HCT116 (cell line): Measurements from ENCODE around the gene TMEM256. TPM values are rescaled to one million over a fixed set of nuclear protein-coding genes. Genes with fewer than 3 reads are reported as not detected.

Source experiments
- ATAC-seq: fragments of 200-7000 bp; cut with Tn5 transposase; 2 replicates; pipeline ENCODE4 v1.9.1; 2020; ENCODE audit warnings: mild to moderate bottlenecking, moderate library complexity
- BruUV-seq: library from RNA; stranded (reverse); fragments of 400-500 nt; replicated peaks from 2 replicates; lab custom pipeline; 2021; lab: Mats Ljungman, UMichigan
- CTCF ChIA-PET: fragments of 300-600 bp; sonication (Branson Sonifier 250); formaldehyde crosslinking; loops from one replicate; lab custom pipeline; 2021; ENCODE audit warnings: antibody characterized with exemption; lab: Charles Lee
- POLR2A ChIA-PET: fragments of 300-600, 350-600 bp; sonication (Branson Sonifier 250); formaldehyde crosslinking; loops from one replicate; lab custom pipeline; 2021; ENCODE audit warnings: antibody characterized with exemption; lab: Charles Lee
- RAD21 ChIA-PET, 2 experiments: fragments of 300-600 bp; sonication (Branson Sonifier 250); formaldehyde crosslinking; loops; one replicate each; lab custom pipeline; 2023; ENCODE audit warnings: low total read pairs in 2 of 2; ENCODE audit not compliant: uncharacterized antibody in 2 of 2, unreplicated experiment in 2 of 2, low non-redundant PET in 1 of 2; lab: Charles Lee
- DNase-seq: peaks from one replicate; pipeline ENCODE4 v3.0.0-alpha.2; 2010; ENCODE audit warnings: low read depth, low spot score
- H2AFZ ChIP-seq: fragments of 200-600 bp; shearing (Covaris generic), sonication (generic); 2 replicates; pipeline ENCODE4 v1.6.1; 2017; ENCODE audit warnings: low read depth, mixed run types, mixed read lengths, antibody characterized with exemption, low read length; ENCODE audit not compliant: poor library complexity, severe bottlenecking
- H3K27ac ChIP-seq: 2 replicates; pipeline ENCODE4 v1.5.1; 2012; ENCODE audit warnings: low read depth, low read length
- H3K27me3 ChIP-seq: fragments of 200-600 bp; sonication (generic); 2 replicates; pipeline ENCODE4 v1.6.1; 2016; ENCODE audit warnings: mixed run types, low read length, mixed read lengths; ENCODE audit not compliant: insufficient read depth
- H3K36me3 ChIP-seq, 2 experiments: fragments of 200-500 bp in 1 of 2; fragments of 200-600 bp in 1 of 2; sonication (Bioruptor generic) in 1 of 2; sonication (generic) in 1 of 2; 2 replicates each; pipeline versions ENCODE4 v1.5.1 to v1.6.1; 2014 to 2016; ENCODE audit warnings: low read length in 2 of 2, inconsistent platforms in 1 of 2, mixed read lengths in 1 of 2, mixed run types in 1 of 2; ENCODE audit not compliant: insufficient read depth in 2 of 2, control insufficient read depth in 1 of 2
- H3K4me1 ChIP-seq, 2 experiments: fragments of 200-600 bp in 1 of 2; sonication (generic) in 1 of 2; 2 replicates each; pipeline versions ENCODE4 v1.5.1 to v1.6.1; 2012 to 2017; ENCODE audit warnings: low read length in 2 of 2, inconsistent platforms in 1 of 2, mild to moderate bottlenecking in 1 of 2, mixed read lengths in 1 of 2, mixed run types in 1 of 2, moderate library complexity in 1 of 2; ENCODE audit not compliant: insufficient read depth in 2 of 2, control insufficient read depth in 1 of 2
- H3K4me2 ChIP-seq: fragments of 200-600 bp; sonication (generic); 2 replicates; pipeline ENCODE4 v1.6.1; 2017; ENCODE audit warnings: mixed run types, low read length, mixed read lengths
- H3K4me3 ChIP-seq, 2 experiments: fragments of 200-600 bp in 1 of 2; sonication (generic) in 1 of 2; replicated peaks in 1 of 2; 2 replicates each; pipeline ENCODE4 v1.5.1; 2011 to 2016; ENCODE audit warnings: low read length in 2 of 2, control low read depth in 1 of 2, low read depth in 1 of 2, mild to moderate bottlenecking in 1 of 2, mixed read lengths in 1 of 2, mixed run types in 1 of 2
- H3K79me2 ChIP-seq: fragments of 200-600 bp; sonication (generic); 2 replicates; pipeline ENCODE4 v1.6.1; 2017; ENCODE audit warnings: mild to moderate bottlenecking, mixed run types, low read length, moderate library complexity, mixed read lengths; ENCODE audit not compliant: insufficient read depth
- H3K9ac ChIP-seq: fragments of 200-600 bp; sonication (generic); 2 replicates; pipeline ENCODE4 v1.6.1; 2016; ENCODE audit warnings: low read length, mixed read lengths
- H3K9me2 ChIP-seq: fragments of 200-600 bp; sonication (generic), shearing (Covaris generic); 2 replicates; pipeline ENCODE4 v1.6.1; 2017; ENCODE audit warnings: mixed run types, mild to moderate bottlenecking, moderate library complexity; ENCODE audit not compliant: insufficient read depth
- H3K9me3 ChIP-seq, 2 experiments: fragments of 200-500 bp in 1 of 2; fragments of 200-600 bp in 1 of 2; sonication (Bioruptor generic) in 1 of 2; sonication (generic) in 1 of 2; 2 replicates each; pipeline ENCODE4 v1.6.1; 2014 to 2017; ENCODE audit warnings: low read length in 2 of 2, mixed read lengths in 2 of 2, inconsistent platforms in 1 of 2, low read depth in 1 of 2, mild to moderate bottlenecking in 1 of 2, mixed run types in 1 of 2, moderate library complexity in 1 of 2; ENCODE audit not compliant: control insufficient read depth in 1 of 2, insufficient read depth in 1 of 2
- H4K20me1 ChIP-seq: fragments of 200-600 bp; sonication (generic), shearing (Covaris generic); 2 replicates; pipeline ENCODE4 v1.6.1; 2017; ENCODE audit warnings: mixed run types, mild to moderate bottlenecking, moderate library complexity; ENCODE audit not compliant: insufficient read depth
- CBX3 ChIP-seq: IDR thresholded peaks from 2 replicates; pipeline ENCODE4 v1.6.1; 2012; ENCODE audit warnings: low read depth
- CEBPB ChIP-seq: IDR thresholded peaks from 2 replicates; pipeline ENCODE4 v1.6.1; 2012; ENCODE audit warnings: low read depth
- EGR1 ChIP-seq: IDR thresholded peaks from 2 replicates; pipeline ENCODE4 v1.6.1; 2012; ENCODE audit warnings: low read depth
- EZH2phosphoT487 ChIP-seq: fragments of 200-600 bp; IDR thresholded peaks from 2 replicates; pipeline ENCODE4 v1.6.1; 2018; ENCODE audit warnings: antibody characterized with exemption, borderline replicate concordance
- FOSL1 ChIP-seq: IDR thresholded peaks from 2 replicates; pipeline ENCODE4 v1.6.1; 2012; ENCODE audit warnings: low read depth
- JUND ChIP-seq: IDR thresholded peaks from 2 replicates; pipeline ENCODE4 v1.6.1; 2012
- POLR2A ChIP-seq: IDR thresholded peaks from 2 replicates; pipeline ENCODE4 v1.7.0; 2011; ENCODE audit warnings: borderline replicate concordance; ENCODE audit not compliant: insufficient read depth, insufficient read length; ENCODE audit errors: extremely low read depth
- POLR2AphosphoS5 ChIP-seq: IDR thresholded peaks from 2 replicates; pipeline ENCODE4 v1.6.1; 2011; ENCODE audit warnings: mild to moderate bottlenecking, low read depth, low read length, moderate library complexity
- SIN3A ChIP-seq: IDR thresholded peaks from 2 replicates; pipeline ENCODE4 v1.6.1; 2012; ENCODE audit warnings: low read depth
- TCF7L2 ChIP-seq: IDR thresholded peaks from 2 replicates; pipeline ENCODE4 v1.7.0; 2011; ENCODE audit warnings: borderline replicate concordance, inconsistent platforms; ENCODE audit not compliant: insufficient read depth, insufficient read length; ENCODE audit errors: extremely low read depth
- YY1 ChIP-seq: IDR thresholded peaks from 2 replicates; pipeline ENCODE4 v1.6.1; 2011; ENCODE audit warnings: low read length, low read depth, moderate library complexity, mild to moderate bottlenecking; ENCODE audit not compliant: insufficient replicate concordance; ENCODE audit errors: extremely low read depth
- ZFX ChIP-seq: fragments of 450-650 bp; IDR thresholded peaks from 2 replicates; pipeline ENCODE4 v1.6.1; 2017
- ZNF274 ChIP-seq: fragments of 200-500 bp; sonication (Bioruptor generic); IDR thresholded peaks from 2 replicates; pipeline ENCODE4 v1.6.1; 2014; ENCODE audit warnings: mild to moderate bottlenecking, low read depth, low read length, inconsistent platforms
- intact Hi-C: fragments of 100-400 bp; cut with micrococcal nuclease; formaldehyde crosslinking; loops from 2 replicates; pipeline ENCODE4 v1.10.0; 2022
- total RNA-seq: library from RNA; stranded (reverse); gene quantifications from one replicate; pipeline ENCODE4 v1.2.1, GENCODE V29; 2021; ENCODE audit not compliant: unreplicated experiment
- TF ChIP-seq, protein P1 (sequence below): IDR thresholded peaks from 2 replicates; pipeline ENCODE4 v1.6.1; 2012; ENCODE audit warnings: low read depth
- TF ChIP-seq, protein P2 (sequence below): IDR thresholded peaks from 2 replicates; pipeline ENCODE4 v1.6.1; 2012
- TF ChIP-seq, protein P3 (sequence below): IDR thresholded peaks from 2 replicates; pipeline ENCODE4 v1.6.1; 2012

The TMEM256 gene
- total RNA-seq, 1 experiment from 2014 or later, result 110 TPM

DNA sequence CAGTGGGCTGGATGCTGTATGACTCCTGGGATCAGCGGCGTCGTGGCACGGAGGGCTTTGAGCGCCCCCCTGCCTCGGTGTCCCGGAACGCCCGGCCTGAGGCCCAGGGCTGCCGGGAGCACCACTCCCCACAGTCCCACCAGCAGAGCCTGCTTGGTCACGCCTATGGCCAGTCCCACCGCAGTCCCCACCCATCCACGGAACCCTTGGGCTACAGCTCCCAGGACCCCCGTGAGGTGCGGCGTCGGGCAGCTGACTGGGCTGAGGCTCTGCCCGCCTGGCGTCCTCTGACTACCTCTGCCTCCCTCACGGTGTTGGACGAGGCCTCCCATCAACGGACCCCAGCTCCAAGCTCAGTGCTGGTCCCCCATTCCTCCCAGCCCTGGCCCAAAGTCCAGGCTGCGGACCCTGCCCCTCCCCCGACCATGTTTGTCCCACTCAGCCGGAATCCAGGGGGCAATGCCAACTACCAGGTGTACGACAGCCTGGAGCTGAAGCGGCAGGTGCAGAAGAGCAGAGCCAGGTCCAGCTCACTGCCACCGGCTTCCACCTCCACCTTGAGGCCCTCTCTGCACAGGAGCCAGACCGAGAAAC is 23.1 kb upstream of the TMEM256 start:
- POLR2A ChIA-PET, result no interaction called here
- ATAC-seq, result no peak
- no peak overlapping the region for H3K4me2 ChIP-seq

DNA sequence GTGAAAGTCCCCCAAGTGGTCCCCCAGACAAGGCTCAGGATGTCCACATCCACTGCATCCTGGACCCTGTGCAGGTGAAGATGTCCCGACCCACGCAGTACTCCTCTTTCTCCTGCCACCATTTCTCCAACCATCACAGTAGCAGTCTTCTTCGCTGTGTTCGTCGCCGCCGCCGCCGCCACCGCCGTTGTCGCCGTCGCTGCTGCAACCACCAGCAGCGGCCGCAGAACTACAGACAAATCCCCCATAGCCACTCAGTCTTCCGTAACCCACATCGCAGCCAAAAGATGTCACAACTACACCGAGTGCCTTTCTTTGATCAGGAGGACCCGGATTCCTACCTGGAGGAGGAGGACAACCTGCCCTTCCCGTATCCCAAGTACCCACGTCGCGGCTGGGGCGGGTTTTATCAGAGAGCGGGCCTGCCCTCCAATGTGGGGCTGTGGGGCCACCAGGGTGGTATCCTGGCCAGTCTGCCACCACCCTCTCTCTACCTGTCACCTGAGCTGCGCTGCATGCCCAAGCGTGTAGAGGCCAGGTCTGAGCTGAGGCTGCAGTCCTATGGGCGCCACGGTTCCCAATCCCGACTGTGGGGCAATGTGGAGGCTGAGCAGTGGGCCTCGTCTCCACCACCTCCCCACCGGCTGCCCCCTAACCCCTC is 22.4 kb upstream of the TMEM256 start:
- BruUV-seq, result no TSS peak
- DNase-seq (no peak), ATAC-seq (no peak)
- H3K9me3 ChIP-seq, result no peaks in the 10 kb centered on the region
- H3K9ac ChIP-seq, result no peak overlapping the region
- H3K36me3 ChIP-seq, result no peaks in the 10 kb centered on the region
- no peak overlapping the region for H3K4me2 ChIP-seq
- no peaks in the 10 kb centered on the region for H3K4me1 ChIP-seq
- ChIA-PET CTCF (no interaction called here), POLR2A (no interaction called here), RAD21 (no interaction called here)
- intact Hi-C loops, result no loop called here
- no peaks in the 10 kb centered on the region for H4K20me1 ChIP-seq
- no peak overlapping the region for H2AFZ ChIP-seq
- H3K9me2 ChIP-seq, result no peaks in the 10 kb centered on the region
- H3K4me3 ChIP-seq, result no peak overlapping the region
- H3K27ac ChIP-seq, result no peak overlapping the region
- no peaks in the 10 kb centered on the region for H3K27me3 ChIP-seq
- H3K79me2 ChIP-seq, result no peaks in the 10 kb centered on the region
- no peak for TF ChIP-seq FOSL1
- no peak for TF ChIP-seq CEBPB
- TF ChIP-seq, protein P1, sequence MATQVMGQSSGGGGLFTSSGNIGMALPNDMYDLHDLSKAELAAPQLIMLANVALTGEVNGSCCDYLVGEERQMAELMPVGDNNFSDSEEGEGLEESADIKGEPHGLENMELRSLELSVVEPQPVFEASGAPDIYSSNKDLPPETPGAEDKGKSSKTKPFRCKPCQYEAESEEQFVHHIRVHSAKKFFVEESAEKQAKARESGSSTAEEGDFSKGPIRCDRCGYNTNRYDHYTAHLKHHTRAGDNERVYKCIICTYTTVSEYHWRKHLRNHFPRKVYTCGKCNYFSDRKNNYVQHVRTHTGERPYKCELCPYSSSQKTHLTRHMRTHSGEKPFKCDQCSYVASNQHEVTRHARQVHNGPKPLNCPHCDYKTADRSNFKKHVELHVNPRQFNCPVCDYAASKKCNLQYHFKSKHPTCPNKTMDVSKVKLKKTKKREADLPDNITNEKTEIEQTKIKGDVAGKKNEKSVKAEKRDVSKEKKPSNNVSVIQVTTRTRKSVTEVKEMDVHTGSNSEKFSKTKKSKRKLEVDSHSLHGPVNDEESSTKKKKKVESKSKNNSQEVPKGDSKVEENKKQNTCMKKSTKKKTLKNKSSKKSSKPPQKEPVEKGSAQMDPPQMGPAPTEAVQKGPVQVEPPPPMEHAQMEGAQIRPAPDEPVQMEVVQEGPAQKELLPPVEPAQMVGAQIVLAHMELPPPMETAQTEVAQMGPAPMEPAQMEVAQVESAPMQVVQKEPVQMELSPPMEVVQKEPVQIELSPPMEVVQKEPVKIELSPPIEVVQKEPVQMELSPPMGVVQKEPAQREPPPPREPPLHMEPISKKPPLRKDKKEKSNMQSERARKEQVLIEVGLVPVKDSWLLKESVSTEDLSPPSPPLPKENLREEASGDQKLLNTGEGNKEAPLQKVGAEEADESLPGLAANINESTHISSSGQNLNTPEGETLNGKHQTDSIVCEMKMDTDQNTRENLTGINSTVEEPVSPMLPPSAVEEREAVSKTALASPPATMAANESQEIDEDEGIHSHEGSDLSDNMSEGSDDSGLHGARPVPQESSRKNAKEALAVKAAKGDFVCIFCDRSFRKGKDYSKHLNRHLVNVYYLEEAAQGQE, result no peak
- TF ChIP-seq EGR1, result no peak
- no peak for TF ChIP-seq EZH2phosphoT487
- no peak for TF ChIP-seq CBX3
- TF ChIP-seq, protein P2, sequence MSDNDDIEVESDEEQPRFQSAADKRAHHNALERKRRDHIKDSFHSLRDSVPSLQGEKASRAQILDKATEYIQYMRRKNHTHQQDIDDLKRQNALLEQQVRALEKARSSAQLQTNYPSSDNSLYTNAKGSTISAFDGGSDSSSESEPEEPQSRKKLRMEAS, result no peak
- TF ChIP-seq, protein P3, sequence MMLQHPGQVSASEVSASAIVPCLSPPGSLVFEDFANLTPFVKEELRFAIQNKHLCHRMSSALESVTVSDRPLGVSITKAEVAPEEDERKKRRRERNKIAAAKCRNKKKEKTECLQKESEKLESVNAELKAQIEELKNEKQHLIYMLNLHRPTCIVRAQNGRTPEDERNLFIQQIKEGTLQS, result no peak
- TF ChIP-seq YY1, result no peak
- no peak for TF ChIP-seq JUND
- no peak for TF ChIP-seq POLR2A
- no peak for TF ChIP-seq TCF7L2
- TF ChIP-seq POLR2AphosphoS5, result no peak
- no peak for TF ChIP-seq SIN3A

More for the DNA sequence above, 23.1 kb upstream of the TMEM256 start:
- Histone ChIP-seq H4K20me1 (no peaks in the 10 kb centered on the region), H3K4me3 (no peak overlapping the region), H3K27ac (no peak overlapping the region), H3K9me3 (no peaks in the 10 kb centered on the region), H3K4me1 (no peaks in the 10 kb centered on the region), H3K27me3 (no peaks in the 10 kb centered on the region), H3K9ac (no peak overlapping the region), H3K36me3 (no peaks in the 10 kb centered on the region), H3K9me2 (no peaks in the 10 kb centered on the region), H3K79me2 (no peaks in the 10 kb centered on the region), H2AFZ (no peak overlapping the region)
- DNase-seq, result no peak
- ChIA-PET RAD21 (no interaction called here), CTCF (no interaction called here)
- no TSS peak for BruUV-seq
- no peak for TF ChIP-seq ZNF274
- TF ChIP-seq EGR1, result no peak
- TF ChIP-seq ZFX, result no peak
- intact Hi-C loops, result no loop called here
